Activated CD8-positive, alpha-beta memory T cell treated with anti-CD3 and anti-CD28 coated beads for 36 hours (primary cell): ENCODE measurements around the gene NXPE1. TPM values are rescaled to one million over a fixed set of nuclear protein-coding genes. Genes with fewer than 3 reads are reported as not detected.

ENCODE experiments used
- total RNA-seq, 2 experiments: library from RNA; stranded (reverse); gene quantifications; one replicate each; pipeline ENCODE4 v1.2.3, GENCODE V29; 2021

NXPE1 gene
- total RNA-seq, 2 experiments from 2014 or later = not detected

Other genes with a start within 250 kb of the NXPE1 start
- gene C11orf71, start 159.4 kb downstream of the NXPE1 start, total RNA-seq = 1 to 10 TPM; 6.3 to 6.5 TPM
- 10 to 100 TPM; 35.3 to 39.1 TPM for gene RBM7, start 159.2 kb downstream of the NXPE1 start, total RNA-seq
- 10 to 100 TPM; 87.7 to 88.5 TPM for gene REXO2, start 120.4 kb downstream of the NXPE1 start, total RNA-seq
- not detected for gene NXPE4, start 35.9 kb upstream of the NXPE1 start, total RNA-seq
- gene NXPE2, start 118.6 kb upstream of the NXPE1 start, total RNA-seq = not detected